Keratinocyte (primary cell): ENCODE data around the gene ANO3.

Experiments used
- EZH2 ChIP-seq: IDR thresholded peaks from one replicate; pipeline ENCODE4 v1.6.1; 2012; ENCODE audit warnings: inconsistent platforms, mild to moderate bottlenecking, low read length, moderate library complexity
- TF ChIP-seq, protein P1 (sequence below), 3 experiments: IDR thresholded peaks in 1 of 3; conservative IDR thresholded peaks in 1 of 3; optimal IDR thresholded peaks in 1 of 3; 2 replicates in 2 of 3; 3 replicates in 1 of 3; pipeline versions ENCODE3 to v1.5.1; 2011; ENCODE audit warnings: low read length in 3 of 3, mild to moderate bottlenecking in 3 of 3, moderate library complexity in 2 of 3, control low read depth in 1 of 3, inconsistent platforms in 1 of 3; ENCODE audit not compliant: insufficient read depth in 2 of 3; ENCODE audit errors: extremely low read depth in 1 of 3

DNA sequence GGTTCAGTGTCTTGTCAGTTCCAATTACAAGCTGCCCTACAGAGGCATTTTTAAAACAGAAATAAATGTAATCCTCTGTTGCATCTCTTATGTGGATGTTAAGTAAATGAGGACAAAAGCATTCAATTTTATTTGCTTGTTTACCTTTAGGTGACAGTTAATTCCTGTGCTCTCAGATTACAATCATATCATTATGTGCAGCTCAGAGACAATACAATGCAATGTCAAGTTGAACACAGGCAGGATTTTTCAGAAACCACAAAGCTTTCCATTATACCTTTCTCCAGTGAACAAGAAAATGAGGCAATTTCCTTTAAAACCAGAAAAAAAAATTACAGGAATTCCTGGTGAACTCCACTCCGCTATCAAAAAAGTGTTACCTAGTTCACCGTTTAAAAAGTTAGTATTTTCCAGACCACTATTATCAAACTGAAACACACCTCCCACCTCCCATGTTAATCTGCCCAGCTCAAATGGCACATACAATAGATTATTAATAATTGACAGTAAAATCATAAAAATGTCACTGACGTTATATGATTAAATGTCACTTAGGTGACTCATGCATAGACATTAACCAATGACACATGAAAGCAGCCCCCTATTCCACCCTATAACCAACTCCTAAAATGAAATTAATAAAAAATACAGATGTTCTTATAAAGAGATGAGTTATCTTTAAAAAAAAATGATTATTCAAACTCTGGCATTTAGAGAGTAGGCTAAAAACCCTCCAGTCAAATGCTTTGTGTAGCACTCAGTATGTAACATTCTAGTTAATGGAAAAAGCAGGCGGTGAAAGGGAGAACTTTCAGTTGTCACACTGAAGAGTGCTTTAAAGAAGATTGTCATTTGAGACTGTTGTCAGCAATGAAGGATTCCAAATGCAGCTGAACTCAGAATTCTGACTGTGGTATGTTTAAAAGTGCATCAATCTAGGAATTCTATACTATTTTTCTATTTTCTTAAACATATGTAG is 141.6 kb downstream of the ANO3 start:
- TF ChIP-seq, protein P1, sequence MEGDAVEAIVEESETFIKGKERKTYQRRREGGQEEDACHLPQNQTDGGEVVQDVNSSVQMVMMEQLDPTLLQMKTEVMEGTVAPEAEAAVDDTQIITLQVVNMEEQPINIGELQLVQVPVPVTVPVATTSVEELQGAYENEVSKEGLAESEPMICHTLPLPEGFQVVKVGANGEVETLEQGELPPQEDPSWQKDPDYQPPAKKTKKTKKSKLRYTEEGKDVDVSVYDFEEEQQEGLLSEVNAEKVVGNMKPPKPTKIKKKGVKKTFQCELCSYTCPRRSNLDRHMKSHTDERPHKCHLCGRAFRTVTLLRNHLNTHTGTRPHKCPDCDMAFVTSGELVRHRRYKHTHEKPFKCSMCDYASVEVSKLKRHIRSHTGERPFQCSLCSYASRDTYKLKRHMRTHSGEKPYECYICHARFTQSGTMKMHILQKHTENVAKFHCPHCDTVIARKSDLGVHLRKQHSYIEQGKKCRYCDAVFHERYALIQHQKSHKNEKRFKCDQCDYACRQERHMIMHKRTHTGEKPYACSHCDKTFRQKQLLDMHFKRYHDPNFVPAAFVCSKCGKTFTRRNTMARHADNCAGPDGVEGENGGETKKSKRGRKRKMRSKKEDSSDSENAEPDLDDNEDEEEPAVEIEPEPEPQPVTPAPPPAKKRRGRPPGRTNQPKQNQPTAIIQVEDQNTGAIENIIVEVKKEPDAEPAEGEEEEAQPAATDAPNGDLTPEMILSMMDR (optimal IDR thresholded peaks at IDR 0.05 in 1 of 3, IDR thresholded peaks at IDR 0.05 in 1 of 3, conservative IDR thresholded peaks at IDR 0.05 in 1 of 3; ENCODE audit: extremely low read depth in 1 of 3, insufficient read depth in 2 of 3, low read length in 3 of 3): no peak
- TF ChIP-seq EZH2: no peak
